NOMO-1 treated with dmso at 0.1 percent for 144 hours (cell line): ENCODE data around the gene MUC2.

ENCODE experiments used
- DNase-seq: peaks from one replicate; lab custom pipeline; 2025; ENCODE audit not compliant: unreplicated experiment; lab: John Stamatoyannopoulos, UW

The MUC2 gene

GRCh38 chr11:1036303-1036923 lies 38.3 kb upstream of the MUC2 start, which contains the start of gene MUC6:
TSS of gene MUC6 (minus strand) at chr11:1036718. CDS start at chr11:1036655, 63 bp downstream.
- DNase-seq = no peak

GRCh38 chr11:1036931-1037330 lies 37.7 kb upstream of the MUC2 start:
- no peak for DNase-seq

GRCh38 chr11:1037506-1038055 lies 37.1 kb upstream of the MUC2 start:
- no peak for DNase-seq

GRCh38 chr11:1038361-1038760 lies 36.3 kb upstream of the MUC2 start:
- no peak for DNase-seq

- DNase-seq = no peak
These were observed 35.8 kb upstream of the MUC2 start for GRCh38 chr11:1038921-1039320.

GRCh38 chr11:1039481-1040427 lies 34.9 kb upstream of the MUC2 start:
- DNase-seq = no peak

GRCh38 chr11:1040428-1041148 lies 34.1 kb upstream of the MUC2 start:
- DNase-seq = no peak

- DNase-seq = no peak
These were observed 33.6 kb upstream of the MUC2 start for GRCh38 chr11:1041149-1041467.

- DNase-seq = no peak
These were observed 33.2 kb upstream of the MUC2 start for GRCh38 chr11:1041471-1041870.

GRCh38 chr11:1041936-1042608 lies 32.6 kb upstream of the MUC2 start:
- no peak for DNase-seq

GRCh38 chr11:1042626-1043562 lies 31.8 kb upstream of the MUC2 start:
- DNase-seq = no peak

- no peak for DNase-seq
These were observed 31.0 kb upstream of the MUC2 start for GRCh38 chr11:1043563-1044096.

GRCh38 chr11:1044160-1044559 lies 30.5 kb upstream of the MUC2 start:
- no peak for DNase-seq

- no peak for DNase-seq
These were observed 27.0 kb upstream of the MUC2 start for GRCh38 chr11:1047595-1048156.

GRCh38 chr11:1048375-1049070 lies 26.2 kb upstream of the MUC2 start:
- DNase-seq = no peak

GRCh38 chr11:1049071-1049405 lies 25.6 kb upstream of the MUC2 start:
- DNase-seq = no peak

GRCh38 chr11:1049431-1049891 lies 25.2 kb upstream of the MUC2 start:
- no peak for DNase-seq

- no peak for DNase-seq
These were observed 24.6 kb upstream of the MUC2 start for GRCh38 chr11:1049911-1050580.
